ENCODE data around the gene PLA2G4F.
"Not testable (repeated sequence)": the region's sequence is repeated elsewhere in the genome, so short reads cannot be mapped to it uniquely, and the experiment has no call there.

The PLA2G4F gene

DNA sequence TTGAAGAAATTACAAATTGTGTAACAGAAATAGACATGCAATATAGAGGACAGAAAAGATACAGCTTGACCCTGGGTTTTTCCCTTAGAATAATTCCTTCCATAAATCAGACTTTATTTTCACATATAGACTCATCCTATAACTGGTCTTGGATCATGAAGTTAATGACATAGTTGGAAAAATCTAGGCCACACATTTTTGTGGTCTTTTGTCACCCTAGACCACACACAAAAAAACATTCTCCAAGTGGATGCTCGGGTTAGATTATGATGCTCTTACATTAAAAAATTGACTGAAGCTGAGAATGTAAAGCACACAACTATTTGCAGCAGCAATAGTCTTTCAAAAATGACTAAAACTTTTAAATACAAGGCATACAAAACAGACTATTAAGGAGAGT lies 54.6 kb downstream of the PLA2G4F start:
- Histone ChIP-seq H3K27ac (ENCODE audit: low read depth, low read length) (no peak overlapping the region), H3K27me3 (ENCODE audit: control insufficient read depth in 1 of 2, insufficient read depth in 2 of 2, low read length in 2 of 2) (no peaks in the 10 kb centered on the region), H3K9ac (ENCODE audit: low read length) (no peak overlapping the region), H3K4me3 (ENCODE audit: low read depth in 1 of 2, low read length in 2 of 2) (no peak overlapping the region), H3K9me3 (ENCODE audit: low read length) (no peaks in the 10 kb centered on the region), H3K4me1 (ENCODE audit: insufficient read depth, low read length) (no peaks in the 10 kb centered on the region), H3K36me3 (ENCODE audit: insufficient read depth, low read length) (no peaks in the 10 kb centered on the region)

DNA sequence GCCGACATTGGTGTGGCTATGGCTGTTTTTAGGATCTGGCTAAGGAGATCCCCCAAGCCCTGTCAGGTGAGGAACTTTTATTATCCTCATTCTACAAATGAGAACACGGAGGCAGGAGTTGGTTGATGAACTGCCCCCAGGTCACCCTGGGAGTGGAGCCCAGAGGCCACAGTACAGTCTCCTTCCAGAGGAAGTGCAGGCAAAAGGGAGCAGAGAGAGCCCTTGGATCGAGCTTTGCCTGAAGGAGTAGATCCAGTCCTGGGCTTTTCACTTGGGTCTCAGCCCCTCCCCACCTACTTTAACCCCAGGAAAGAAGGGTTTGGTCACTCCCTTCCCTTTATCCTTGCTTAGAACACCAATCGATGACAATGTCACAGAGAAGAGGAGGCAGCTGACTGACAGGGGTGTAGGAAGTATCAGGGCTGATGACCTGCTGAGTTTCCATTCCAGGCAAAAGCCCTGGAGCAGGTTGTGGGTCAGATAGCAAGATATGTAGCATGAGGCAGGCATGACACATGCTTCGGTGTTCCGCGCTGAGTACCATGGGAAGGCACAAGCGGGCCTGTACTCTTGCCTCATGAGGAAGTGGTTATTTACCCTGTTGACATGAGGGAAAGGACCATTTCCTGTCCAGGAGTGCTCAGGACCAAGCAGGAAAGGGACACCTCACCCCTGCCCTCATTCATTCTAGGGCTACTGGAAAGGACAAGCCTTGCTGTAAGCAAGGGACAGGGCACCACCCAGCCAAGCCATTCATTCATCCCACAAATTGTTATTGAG lies 56.2 kb downstream of the PLA2G4F start:
- no peaks in the 10 kb centered on the region for H3K27me3 ChIP-seq (ENCODE audit: control insufficient read depth in 1 of 2, insufficient read depth in 2 of 2, low read length in 2 of 2)
- no peaks in the 10 kb centered on the region for H3K9me3 ChIP-seq (ENCODE audit: low read length)
- H3K36me3 ChIP-seq (ENCODE audit: insufficient read depth, low read length) = no peaks in the 10 kb centered on the region
- no peak overlapping the region for H3K9ac ChIP-seq (ENCODE audit: low read length)
- no peak overlapping the region for H3K27ac ChIP-seq (ENCODE audit: low read depth, low read length)
- H3K4me3 ChIP-seq (ENCODE audit: low read depth in 1 of 2, low read length in 2 of 2) = no peak overlapping the region
- no peaks in the 10 kb centered on the region for H3K4me1 ChIP-seq (ENCODE audit: insufficient read depth, low read length)

DNA sequence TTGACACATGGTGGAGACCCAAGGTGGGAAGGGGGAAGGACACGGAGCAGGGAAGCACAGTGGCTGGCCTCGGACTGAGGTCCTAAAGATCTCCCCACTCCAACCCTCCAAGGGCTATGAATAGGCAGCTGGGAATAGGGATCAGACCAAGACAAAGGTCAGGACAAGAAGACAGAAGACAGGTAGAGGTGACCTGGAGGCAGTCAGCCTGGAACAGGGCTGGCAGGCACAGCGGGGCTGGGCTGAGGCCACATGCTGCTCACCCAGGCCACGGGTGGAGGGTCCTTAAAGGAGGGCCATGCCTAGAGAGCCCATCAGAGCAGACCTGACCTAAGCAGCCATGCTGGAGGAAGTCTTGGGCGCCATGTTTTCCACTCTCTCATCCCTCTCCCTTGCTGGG lies 59.4 kb downstream of the PLA2G4F start:
- Histone ChIP-seq H3K9me3 (ENCODE audit: low read length) (no peaks in the 10 kb centered on the region), H3K4me1 (ENCODE audit: insufficient read depth, low read length) (no peaks in the 10 kb centered on the region), H3K9ac (ENCODE audit: low read length) (no peak overlapping the region), H3K27ac (ENCODE audit: low read depth, low read length) (no peak overlapping the region), H3K4me3 (ENCODE audit: low read depth in 1 of 2, low read length in 2 of 2) (no peak overlapping the region), H3K36me3 (ENCODE audit: insufficient read depth, low read length) (no peaks in the 10 kb centered on the region), H3K27me3 (ENCODE audit: control insufficient read depth in 1 of 2, insufficient read depth in 2 of 2, low read length in 2 of 2) (peaks cover 0 to 3% of the 10 kb centered on the region in 2 donors)

DNA sequence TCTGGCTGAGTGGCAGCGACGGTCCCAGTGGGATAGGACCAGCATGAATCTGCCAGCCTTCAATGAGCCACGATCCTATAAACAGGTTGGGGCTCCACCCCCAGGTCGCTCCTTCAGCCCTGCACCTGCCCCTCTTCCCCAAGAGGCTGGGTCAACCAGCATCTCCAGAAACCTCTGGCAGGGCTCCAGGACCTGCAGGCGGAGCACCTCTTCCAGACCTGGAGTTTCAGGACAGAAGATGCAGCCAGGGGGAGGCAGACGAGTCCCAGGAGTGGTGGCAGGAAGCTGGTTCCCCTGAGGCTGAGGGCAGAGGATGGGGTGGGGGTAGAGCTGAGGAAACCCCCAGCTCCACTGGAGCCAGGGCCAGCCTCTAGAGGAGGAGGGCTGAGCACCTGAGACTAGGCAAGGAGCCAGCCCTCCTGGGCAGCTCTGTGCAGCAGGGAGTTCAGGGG lies 61.9 kb downstream of the PLA2G4F start, which contains the start of gene PLA2G4D:
Gene PLA2G4D, minus strand, starts transcription at position 51 of the 452 bp plus-strand sequence. CDS start 103 bp downstream, outside the sequence.
- Histone ChIP-seq H3K36me3 (ENCODE audit: insufficient read depth, low read length) (no peaks in the 10 kb centered on the region), H3K4me1 (ENCODE audit: insufficient read depth, low read length) (no peaks in the 10 kb centered on the region), H3K9me3 (ENCODE audit: low read length) (no peaks in the 10 kb centered on the region), H3K27me3 (ENCODE audit: control insufficient read depth in 1 of 2, insufficient read depth in 2 of 2, low read length in 2 of 2) (peaks cover 0 to 3% of the 10 kb centered on the region in 2 donors), H3K27ac (ENCODE audit: low read depth, low read length) (no peak within 1 kb of the TSS), H3K4me3 (ENCODE audit: low read depth in 1 of 2, low read length in 2 of 2) (no peak within 1 kb of the TSS), H3K9ac (ENCODE audit: low read length) (no peak within 1 kb of the TSS)

DNA sequence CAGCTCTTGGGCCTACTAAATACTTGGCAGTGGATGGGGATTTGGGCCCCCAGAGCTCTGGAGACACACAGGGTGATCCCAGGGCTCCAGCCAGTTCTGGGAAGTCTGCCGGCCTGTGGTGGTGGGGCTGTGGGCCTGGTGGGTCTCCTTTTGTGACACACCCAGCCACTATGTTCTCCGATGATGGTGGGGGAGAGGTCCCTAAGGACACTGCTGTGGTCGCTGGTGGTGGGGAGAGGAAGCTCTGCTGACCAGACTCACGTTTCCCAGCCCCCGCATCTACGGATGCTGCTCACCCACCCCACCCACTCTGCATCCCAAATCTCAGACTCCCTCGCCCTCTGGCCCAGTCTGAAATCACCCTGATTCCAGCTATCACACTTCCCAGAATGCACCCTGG lies 62.5 kb downstream of the PLA2G4F start:
- no peaks in the 10 kb centered on the region for H3K4me1 ChIP-seq (ENCODE audit: insufficient read depth, low read length)
- no peak overlapping the region for H3K4me3 ChIP-seq (ENCODE audit: low read depth in 1 of 2, low read length in 2 of 2)
- no peak overlapping the region for H3K9ac ChIP-seq (ENCODE audit: low read length)
- no peaks in the 10 kb centered on the region for H3K36me3 ChIP-seq (ENCODE audit: insufficient read depth, low read length)
- no peak overlapping the region for H3K27ac ChIP-seq (ENCODE audit: low read depth, low read length)
- H3K9me3 ChIP-seq (ENCODE audit: low read length) = no peaks in the 10 kb centered on the region
- H3K27me3 ChIP-seq (ENCODE audit: control insufficient read depth in 1 of 2, insufficient read depth in 2 of 2, low read length in 2 of 2) = peaks cover 0 to 3% of the 10 kb centered on the region in 2 donors

DNA sequence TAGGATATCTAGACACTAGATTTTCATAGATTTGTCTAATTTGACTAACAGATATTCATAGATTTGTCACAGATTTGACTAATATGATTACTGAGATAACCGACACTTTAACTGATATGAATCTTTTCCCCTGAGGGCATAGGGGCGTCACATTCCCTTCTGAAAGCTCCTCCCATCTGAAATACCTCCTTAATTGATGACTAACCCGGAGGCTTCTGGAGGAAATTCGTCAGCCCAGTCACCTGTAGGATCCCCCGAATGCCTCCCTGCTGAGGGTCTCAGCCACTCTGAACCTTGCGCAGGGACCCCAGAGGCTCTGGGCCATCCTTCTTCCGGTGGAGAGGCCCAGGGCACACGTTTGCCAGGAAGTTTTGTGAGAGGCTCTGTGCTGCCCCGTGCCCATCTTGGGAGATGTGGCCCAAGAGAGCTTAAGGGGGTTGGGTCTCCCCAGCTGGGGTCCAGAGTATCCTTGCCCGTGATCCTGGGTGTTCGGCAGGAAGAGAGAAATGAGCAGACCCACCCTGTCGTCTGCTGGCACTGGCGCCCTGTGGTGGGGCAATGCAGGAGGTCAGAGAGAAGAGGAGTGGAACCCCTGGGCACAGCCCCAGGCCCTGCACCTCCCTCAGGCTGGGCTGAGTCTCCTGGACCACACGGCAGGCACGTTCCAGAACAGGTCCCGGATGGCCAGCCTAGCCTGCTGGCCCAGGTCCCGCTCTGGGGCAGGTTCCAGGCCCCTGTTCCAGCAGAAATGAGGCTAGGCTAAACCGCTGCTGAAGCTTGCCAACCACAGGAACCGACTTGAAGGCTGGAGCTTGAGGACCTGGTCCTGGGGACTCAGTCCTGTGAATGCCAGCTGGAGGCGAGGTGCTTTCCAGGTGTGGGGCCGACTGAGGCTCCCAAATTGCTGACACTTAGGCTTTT lies 63.8 kb downstream of the PLA2G4F start:
- Histone ChIP-seq H3K9ac (ENCODE audit: low read length) (no peak overlapping the region), H3K4me1 (ENCODE audit: insufficient read depth, low read length) (no peaks in the 10 kb centered on the region), H3K4me3 (ENCODE audit: low read depth in 1 of 2, low read length in 2 of 2) (no peak overlapping the region), H3K27me3 (ENCODE audit: control insufficient read depth in 1 of 2, insufficient read depth in 2 of 2, low read length in 2 of 2) (peaks cover 0 to 3% of the 10 kb centered on the region in 2 donors), H3K36me3 (ENCODE audit: insufficient read depth, low read length) (no peaks in the 10 kb centered on the region), H3K9me3 (ENCODE audit: low read length) (no peaks in the 10 kb centered on the region), H3K27ac (ENCODE audit: low read depth, low read length) (no peak overlapping the region)

DNA sequence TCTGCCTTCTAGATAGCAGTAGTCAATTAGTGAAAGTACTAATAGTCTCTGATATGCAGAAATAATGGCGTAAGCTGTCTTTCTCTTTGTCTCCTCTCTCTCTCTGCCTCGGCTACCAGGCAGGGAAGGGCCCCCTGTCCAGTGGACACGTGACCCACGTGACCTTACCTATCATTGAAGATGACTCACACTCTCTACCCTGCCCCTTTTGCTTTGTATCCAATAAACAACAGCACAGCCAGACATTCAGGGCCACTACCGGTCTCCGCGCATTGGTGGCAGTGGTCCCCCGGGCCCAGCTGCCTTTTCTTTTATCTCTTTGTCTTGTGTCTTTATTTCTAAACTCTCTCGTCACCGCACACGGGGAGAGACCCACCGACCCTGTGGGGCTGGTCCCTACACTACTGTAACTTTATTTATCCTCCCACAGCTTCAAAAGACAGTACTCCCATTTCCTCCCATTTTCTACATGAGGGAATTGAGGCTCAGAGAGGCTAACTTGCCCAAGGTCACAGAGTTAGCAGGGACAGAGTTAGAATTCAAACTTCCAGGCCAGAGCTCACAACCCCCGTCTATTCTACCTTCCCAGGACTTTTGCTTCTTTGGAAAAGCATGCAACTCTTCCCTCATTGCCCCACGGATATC lies 64.6 kb downstream of the PLA2G4F start:
- H3K27me3 ChIP-seq (ENCODE audit: control insufficient read depth in 1 of 2, insufficient read depth in 2 of 2, low read length in 2 of 2); H3K36me3 ChIP-seq (ENCODE audit: insufficient read depth, low read length); H3K27ac ChIP-seq (ENCODE audit: low read depth, low read length); H3K9ac ChIP-seq (ENCODE audit: low read length); H3K4me3 ChIP-seq (ENCODE audit: low read depth in 1 of 2, low read length in 2 of 2); H3K9me3 ChIP-seq (ENCODE audit: low read length); H3K4me1 ChIP-seq (ENCODE audit: insufficient read depth, low read length): not testable (repeated sequence)

DNA sequence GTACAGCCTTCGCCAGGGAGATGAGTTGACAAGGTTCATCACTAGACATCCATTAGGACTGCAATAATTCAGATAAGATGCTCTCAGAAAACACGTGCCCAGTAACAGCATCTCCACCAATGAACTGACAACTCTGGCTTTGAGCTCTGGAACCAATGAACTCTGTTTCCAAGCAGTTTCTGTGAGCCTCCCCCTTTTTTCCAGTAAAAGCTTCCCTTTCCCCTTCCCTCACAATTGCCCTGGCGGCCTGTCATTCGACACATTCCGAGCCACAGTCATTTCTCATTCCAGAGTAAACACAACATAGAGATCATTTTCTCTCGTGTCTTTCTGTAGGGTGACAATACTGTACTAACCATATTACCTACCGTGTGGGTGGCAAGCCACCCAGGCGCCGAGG lies 65.7 kb downstream of the PLA2G4F start:
- H3K27me3 ChIP-seq (ENCODE audit: control insufficient read depth in 1 of 2, insufficient read depth in 2 of 2, low read length in 2 of 2) = peaks cover 0 to 3% of the 10 kb centered on the region in 2 donors

DNA sequence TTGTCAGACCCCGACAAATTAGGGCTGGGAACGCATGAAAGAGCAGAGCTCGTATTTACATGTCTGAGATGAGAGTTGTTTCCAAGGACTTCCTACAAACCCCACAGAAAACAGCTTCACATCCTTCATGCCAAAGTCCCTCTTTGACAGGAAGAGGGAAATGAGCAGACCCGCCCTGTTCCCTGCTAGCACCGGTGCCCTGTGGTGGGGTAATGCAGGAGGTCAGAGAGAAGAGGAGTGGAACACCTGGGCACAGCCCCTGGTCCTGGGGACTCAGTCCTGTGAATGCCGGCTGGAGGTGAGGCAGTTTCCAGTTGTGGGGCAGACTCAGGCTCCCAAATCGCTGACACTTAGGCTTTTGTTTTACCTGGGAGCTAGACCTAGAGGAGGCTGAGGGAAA lies 66.1 kb downstream of the PLA2G4F start:
- no peak overlapping the region for H3K9ac ChIP-seq (ENCODE audit: low read length)
- H3K27ac ChIP-seq (ENCODE audit: low read depth, low read length) = no peak overlapping the region
- H3K36me3 ChIP-seq (ENCODE audit: insufficient read depth, low read length) = no peaks in the 10 kb centered on the region
- no peaks in the 10 kb centered on the region for H3K4me1 ChIP-seq (ENCODE audit: insufficient read depth, low read length)
- no peak overlapping the region for H3K4me3 ChIP-seq (ENCODE audit: low read depth in 1 of 2, low read length in 2 of 2)
- peaks cover 0 to 3% of the 10 kb centered on the region in 2 donors for H3K27me3 ChIP-seq (ENCODE audit: control insufficient read depth in 1 of 2, insufficient read depth in 2 of 2, low read length in 2 of 2)
- no peaks in the 10 kb centered on the region for H3K9me3 ChIP-seq (ENCODE audit: low read length)

More for the DNA sequence above, 65.7 kb downstream of the PLA2G4F start:
- no peak overlapping the region for H3K9ac ChIP-seq (ENCODE audit: low read length)
- no peak overlapping the region for H3K4me3 ChIP-seq (ENCODE audit: low read depth in 1 of 2, low read length in 2 of 2)
- no peak overlapping the region for H3K27ac ChIP-seq (ENCODE audit: low read depth, low read length)
- no peaks in the 10 kb centered on the region for H3K36me3 ChIP-seq (ENCODE audit: insufficient read depth, low read length)
- H3K9me3 ChIP-seq (ENCODE audit: low read length) = no peaks in the 10 kb centered on the region
- H3K4me1 ChIP-seq (ENCODE audit: insufficient read depth, low read length) = no peaks in the 10 kb centered on the region

DNA sequence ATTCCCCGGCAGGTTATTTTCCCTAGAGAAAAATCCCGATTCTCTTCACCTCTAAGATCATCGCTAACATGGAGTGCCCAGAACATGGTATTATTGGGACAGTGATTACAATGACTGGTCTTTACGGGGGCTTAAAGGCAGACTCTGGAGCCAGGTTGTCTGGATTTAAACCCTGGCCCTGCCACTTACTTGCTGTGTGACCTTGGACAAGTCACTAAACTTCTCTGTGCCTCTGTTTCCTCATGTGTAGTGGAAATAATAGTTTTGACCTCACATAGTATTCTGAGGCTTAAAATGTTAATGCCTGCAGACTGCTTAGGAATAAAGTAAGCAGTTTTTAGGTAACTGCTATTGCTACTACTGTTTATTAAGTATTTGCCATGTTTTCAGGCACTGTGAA lies 66.5 kb downstream of the PLA2G4F start:
- no peaks in the 10 kb centered on the region for H3K4me1 ChIP-seq (ENCODE audit: insufficient read depth, low read length)
- no peak overlapping the region for H3K9ac ChIP-seq (ENCODE audit: low read length)
- peaks cover 0 to 5% of the 10 kb centered on the region in 2 donors for H3K27me3 ChIP-seq (ENCODE audit: control insufficient read depth in 1 of 2, insufficient read depth in 2 of 2, low read length in 2 of 2)

More for the DNA sequence above, 66.5 kb downstream of the PLA2G4F start:
- no peak overlapping the region for H3K4me3 ChIP-seq (ENCODE audit: low read depth in 1 of 2, low read length in 2 of 2)
- no peak overlapping the region for H3K27ac ChIP-seq (ENCODE audit: low read depth, low read length)
- no peaks in the 10 kb centered on the region for H3K36me3 ChIP-seq (ENCODE audit: insufficient read depth, low read length)
- H3K9me3 ChIP-seq (ENCODE audit: low read length) = no peaks in the 10 kb centered on the region
